Inflammatory macrophage treated with lipopolysaccharide for 4 hours (primary cell): ENCODE measurements around the gene HMGA1.
A peak's percentile ranks its signal among the peaks of the same experiment; 100 is the strongest.
"Not testable (repeated sequence)": the region's sequence is repeated elsewhere in the genome, so short reads cannot be mapped to it uniquely, and the experiment has no call there.

Experiments used
- DNase-seq: peaks from one replicate; pipeline ENCODE4 v3.0.0-alpha.2; 2020

Gene HMGA1

DNA sequence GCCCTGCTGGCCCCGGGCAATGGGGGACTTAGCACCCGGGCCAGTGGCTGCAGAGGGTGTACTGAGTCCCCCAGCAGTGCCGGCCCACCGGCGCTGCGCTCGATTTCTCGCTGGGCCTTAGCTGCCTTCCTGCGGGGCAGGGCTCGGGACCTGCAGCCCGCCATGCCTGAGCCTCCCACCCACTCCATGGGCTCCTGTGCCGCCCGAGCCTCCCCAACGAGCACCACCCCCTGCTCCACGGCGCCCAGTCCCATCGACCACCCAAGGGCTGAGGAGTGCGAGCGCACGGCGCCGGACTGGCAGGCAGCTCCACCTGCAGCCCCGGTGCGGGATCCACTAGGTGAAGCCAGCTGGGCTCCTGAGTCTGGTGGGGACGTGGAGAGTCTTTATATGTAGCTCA, 32.5 kb downstream of the HMGA1 start:
- DNase-seq = not testable (repeated sequence)

DNA sequence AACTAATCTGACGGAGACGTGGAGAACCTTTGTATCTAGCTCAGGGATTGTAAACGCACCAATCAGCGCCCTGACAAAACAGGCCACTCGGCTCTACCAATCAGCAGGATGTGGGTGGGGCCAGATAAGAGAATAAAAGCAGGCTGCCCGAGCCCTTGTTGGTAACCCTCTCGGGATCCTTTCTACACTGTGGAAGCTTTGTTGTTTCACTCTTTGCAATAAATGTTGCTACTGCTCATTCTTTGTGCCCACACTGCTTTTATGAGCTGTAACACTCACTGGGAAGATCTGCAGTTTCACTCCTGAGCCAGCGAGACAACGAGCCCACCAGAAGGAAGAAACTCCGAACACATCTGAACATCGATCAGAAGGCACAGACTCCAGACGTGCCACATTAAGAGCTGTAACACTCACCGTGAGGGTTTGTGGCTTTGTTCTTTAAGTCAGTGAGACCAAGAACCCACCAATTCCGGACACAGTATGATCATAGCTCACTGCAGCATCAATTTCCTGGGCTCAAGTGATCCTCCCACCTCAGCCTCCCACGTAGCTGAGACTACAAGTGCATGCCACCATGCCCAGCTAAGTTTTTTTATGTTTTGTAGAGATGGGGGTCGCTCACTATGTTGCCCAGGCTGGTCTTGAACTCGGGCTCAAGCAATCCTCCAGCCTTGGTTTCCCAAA, 33.1 kb downstream of the HMGA1 start:
- DNase-seq = not testable (repeated sequence)

DNA sequence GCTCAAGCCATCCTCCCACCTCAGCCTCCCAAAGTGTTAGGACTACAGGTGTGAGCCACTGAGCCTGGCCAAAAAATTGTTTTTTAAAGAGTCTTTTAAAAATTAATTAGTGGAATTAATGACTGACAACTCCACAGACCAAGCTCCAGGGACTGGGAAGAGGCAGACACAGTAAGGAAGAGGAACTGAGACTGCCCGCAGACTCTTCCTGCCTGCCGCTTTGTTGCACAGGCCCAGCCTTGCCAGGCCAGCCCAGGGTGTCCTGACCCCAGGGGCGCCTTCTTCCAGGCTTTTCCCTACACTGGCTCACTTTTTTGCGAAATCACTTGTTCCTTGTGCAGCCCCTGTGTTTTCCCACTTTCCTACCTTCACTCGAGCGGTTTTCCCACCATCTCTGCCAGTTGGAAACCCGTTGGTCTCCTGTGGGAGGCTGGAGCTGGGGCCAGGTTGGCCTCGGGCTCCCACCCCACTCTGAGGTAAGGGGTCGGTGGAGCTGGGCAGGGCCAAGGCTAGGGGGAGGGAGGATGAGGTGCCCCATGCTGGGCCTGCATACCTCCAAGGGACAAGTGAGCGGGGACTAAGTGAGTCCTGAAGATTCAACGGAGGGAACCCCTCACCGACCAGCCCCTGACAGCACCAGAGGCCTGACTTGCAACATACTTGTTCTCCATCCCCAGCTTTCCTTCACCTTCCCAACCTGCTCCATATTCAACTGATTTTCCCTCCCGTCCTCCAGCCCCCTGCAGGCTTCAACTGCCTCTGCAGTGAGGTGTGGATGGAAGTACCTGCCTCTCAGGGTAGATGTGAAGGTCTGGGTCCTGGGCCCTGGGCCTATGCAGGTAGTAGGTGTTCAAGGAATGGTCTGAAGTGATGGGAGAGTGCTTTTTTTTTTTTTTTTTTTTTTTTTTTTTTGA, 35.6 kb downstream of the HMGA1 start:
- peak; percentile 69 for DNase-seq

DNA sequence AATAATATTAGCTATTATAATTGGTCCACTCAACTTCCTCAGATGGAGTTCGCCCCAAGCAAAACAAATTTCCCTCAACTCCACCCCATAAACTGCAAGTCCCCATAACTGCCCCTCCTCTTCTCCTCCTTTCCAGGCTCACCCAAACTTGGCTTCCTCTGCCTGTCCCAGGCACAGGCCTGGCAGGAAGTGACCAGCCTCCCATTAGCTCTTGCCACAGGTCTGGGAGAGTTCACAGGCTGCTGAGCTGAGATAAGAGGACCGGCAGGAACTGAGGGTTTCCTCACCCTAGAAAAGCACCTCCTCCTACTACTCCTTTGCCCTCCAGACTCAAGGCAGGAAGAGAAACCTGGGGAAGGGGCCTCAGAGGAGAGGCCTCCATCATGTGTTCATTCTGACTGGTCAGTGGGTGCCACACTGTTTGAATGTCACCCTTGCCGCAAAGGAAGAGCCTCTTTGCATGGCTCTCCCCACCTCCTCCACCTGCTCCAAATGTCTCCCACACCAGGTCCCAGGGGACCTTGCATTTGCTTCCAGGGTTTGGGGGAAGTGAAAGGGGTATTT, 36.7 kb downstream of the HMGA1 start:
- peak; percentile 72 for DNase-seq

DNA sequence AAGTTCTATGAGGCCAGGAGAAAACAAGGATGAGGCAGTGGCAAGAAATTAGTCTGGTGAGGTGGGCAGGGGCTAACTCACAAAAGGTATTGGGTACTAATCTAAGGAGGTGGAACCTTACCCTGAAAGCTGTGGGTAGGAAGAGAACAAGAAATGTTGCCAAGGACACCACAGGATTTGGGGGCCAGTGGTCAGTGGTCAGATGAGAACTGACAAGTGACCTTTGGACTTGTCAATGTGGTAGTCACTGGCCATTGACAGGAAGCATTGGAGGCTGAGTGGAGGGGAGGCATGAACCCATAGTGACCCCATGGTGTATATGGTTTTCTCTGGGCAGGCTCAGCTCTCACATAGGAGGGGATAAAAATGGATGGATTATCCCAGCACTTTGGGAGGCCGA, 37.5 kb downstream of the HMGA1 start:
- DNase-seq = no peak

DNA sequence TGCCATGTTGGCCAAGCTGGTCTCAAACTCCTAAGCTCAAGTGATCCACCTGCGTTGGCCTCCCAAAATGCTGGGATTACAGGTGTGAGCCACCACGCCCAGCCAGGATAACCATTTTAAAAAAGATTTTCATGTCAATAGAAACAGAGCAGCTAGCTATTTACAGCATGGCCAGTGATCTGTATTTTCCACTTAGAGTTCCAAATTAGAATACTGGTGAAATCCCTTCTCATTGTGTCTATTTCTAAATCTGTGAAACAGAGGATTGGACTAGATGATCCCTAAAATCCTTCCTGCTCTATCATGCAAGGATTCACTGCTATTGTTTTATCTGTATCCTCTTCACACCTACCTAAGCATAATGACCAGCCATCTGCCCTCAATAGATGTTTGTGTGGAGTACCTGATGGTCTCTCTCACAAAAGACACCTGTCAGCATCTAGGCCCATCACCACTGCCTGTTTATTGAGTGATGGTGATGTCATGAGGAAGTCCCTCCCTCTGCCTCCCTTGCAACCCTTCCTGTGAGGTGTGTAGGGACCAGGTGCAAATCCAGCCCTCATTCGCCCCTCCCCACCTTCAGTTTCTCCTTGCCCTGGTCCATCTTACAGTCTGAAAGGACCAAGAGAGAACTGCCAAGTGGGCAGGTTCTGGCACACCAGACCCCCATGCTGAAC, 38.6 kb downstream of the HMGA1 start:
- no peak for DNase-seq

DNA sequence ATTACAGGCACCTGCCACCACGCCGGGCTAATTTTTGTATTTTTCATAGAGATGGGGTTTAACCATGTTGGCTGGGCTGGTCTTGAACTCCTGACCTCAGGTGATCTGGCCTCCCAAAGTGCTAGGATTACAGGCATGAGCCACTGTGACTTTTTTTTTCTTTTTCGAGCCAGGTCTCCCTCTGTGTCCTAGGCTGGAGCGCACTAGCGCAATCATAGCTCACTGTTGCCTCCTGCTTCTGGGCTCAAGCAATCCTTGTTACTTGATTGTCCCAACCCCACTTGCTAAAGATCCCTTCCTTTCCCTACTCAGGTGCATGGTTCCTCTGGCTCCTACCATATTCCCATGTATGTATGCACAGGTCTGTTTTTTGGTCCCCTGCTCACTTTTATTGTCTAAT, 39.5 kb downstream of the HMGA1 start:
- no peak for DNase-seq

DNA sequence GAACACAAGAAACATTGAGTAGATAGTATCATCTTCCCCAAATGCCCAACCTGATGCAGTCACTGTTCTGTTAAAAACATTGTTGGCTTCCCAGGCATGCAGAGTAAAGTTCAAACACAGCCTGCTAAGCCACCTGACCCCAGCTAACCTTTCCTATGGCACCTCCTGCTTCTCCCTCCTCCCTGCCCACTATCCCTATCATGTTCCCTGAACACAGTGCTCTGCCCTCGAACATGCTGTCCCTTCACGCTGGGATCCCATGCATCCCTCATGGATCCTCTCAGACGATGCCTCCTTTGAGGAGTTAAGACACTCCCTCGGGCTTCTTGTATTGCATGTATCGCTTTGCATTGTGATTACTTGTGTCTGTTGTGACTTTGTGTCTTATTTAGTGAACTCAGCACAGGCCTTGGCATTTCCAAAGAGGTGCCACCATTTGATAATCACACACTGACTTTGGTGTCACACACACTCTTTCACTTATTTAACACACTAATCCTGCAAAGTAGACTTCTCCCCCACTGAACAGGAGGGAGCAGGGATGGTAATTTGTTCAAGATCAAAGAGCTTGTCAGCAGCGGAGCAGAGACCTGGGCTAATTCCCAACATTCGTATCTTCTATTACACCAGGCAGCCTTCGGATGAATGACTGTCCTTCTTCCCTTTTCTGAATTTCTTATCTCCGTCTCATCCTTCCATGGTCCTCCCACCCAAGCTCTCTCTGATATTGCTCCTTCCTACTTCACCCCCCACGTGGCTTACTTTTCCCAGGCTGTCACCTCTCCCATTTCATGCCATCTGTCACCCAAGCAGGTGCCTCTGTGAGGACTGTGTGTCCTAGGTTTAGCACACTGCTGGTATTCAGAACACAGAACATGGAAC, 40.4 kb downstream of the HMGA1 start:
- no peak for DNase-seq

DNA sequence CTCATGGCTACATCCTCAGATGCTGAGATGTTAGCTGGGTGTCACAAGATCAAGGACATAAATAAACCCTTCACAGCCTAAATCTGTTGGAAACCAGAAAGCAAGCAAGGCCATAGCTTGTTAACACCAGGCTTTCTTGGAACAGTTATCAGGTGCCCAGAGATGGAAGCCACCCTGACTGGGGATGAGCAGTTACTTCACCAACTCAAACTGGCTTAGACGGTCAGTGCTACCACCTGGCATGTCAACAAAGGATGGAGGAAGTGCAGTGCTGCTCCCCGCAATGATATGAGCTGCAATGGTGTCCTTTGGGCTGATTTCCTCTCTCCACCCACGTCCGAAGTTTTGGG, 41.1 kb downstream of the HMGA1 start:
- DNase-seq = no peak

DNA sequence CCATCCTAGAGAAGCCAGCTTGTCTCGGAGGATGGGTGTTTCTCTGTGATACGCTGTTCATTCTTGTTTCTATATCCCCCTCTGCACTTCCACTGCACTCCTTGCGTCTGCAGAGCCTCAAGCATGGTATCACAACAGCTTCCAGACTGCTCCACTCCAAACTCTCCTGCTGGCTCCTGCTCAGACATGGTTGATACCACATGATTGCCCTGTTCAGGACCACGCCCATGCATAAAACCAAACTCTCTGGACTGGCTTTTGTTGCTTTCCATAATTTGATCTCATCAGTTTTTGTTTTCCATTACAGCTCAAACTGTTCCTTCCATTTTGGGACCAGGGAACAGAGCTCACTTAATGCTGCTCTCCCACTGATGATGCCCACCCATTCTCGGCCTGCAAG, 42.2 kb downstream of the HMGA1 start:
- DNase-seq = no peak

DNA sequence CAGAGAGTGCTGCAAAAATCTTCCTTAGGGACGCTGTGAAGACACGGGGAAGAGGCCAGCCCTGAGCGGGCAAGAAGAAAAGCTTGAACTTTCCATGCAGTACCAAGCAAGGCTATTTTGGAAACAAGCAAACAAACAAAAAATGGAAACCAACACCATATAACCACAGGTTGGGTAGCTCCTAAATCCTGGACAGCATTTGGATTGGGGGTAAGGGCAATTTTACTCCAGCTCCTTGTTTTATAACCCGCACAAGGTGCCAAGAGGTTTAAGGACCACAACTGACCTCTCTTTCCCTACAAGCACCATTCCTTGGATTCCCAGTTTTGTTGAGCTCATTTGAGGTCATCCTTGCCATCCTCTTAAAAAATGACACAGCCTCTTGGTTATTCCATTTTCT, 43.5 kb downstream of the HMGA1 start:
- no peak for DNase-seq

DNA sequence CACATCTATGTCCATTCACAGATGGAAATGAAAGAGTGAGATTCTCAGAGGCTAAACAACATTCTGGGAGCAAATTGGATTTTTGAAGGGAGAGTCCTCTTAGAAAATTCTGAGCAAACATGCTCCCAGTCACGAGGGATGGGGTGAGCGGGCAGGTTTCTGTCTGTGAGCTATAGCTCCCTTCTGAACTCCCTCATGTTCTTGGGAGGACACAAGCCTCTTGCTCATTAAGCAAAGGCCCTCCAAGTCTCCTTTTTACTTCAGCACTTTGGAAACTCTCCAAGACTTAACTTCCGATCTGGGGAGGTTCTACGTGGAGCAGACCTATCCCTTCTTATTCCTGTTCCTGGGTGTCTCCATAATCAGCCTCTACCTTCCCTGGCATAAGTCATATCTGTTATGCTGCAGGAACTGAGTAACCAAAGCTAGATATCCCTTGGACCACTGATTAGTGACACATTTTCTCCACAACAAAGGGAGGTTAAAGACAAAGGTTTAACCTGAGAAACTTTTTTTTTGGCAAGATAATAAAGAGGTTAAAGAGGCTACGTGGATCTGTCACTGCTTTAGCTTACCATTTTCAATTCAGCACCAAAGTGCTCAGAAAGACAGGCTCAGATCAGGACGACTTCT, 45.1 kb downstream of the HMGA1 start:
- no peak for DNase-seq

DNA sequence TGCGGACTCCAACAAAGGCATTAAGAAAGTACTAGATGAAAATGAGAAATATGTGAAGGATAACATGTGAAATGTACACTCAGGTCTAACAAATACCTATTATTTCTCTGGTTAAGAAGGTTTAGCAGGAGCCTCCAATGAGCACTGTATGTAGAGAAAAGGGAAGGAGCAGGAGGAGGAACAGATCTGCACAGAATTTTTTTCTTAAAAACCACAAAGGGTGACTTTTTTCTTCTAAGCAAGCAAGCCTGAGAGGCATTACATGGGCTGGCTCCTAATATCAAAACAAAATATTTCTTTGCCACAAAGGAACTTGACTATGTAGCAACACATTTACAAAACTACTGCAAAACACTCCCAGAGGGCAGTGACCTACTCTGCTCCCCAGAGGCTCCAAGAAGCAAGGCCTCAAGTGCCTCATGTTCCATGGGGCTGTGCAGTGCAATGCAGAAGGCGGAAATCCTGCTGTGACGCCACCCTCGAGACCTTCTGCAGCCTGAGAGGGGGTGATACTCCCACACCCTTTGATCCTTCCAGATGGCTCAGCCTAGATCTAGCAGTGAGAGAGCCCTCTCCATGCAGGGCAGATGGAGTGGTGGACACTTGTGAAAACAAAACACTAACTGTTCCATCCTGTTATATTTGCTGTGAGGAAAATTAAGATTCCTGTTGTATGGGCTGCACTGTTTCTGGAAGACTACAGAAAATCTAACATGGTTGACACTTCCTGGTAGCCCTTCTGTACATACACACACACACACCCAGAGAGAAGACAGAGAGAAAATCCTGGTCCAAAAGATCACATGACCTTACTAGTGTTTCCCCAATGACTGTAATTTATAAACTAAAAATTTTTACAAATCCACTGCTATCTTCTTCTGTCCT, 48.1 kb downstream of the HMGA1 start:
- DNase-seq = peak; percentile 87

DNA sequence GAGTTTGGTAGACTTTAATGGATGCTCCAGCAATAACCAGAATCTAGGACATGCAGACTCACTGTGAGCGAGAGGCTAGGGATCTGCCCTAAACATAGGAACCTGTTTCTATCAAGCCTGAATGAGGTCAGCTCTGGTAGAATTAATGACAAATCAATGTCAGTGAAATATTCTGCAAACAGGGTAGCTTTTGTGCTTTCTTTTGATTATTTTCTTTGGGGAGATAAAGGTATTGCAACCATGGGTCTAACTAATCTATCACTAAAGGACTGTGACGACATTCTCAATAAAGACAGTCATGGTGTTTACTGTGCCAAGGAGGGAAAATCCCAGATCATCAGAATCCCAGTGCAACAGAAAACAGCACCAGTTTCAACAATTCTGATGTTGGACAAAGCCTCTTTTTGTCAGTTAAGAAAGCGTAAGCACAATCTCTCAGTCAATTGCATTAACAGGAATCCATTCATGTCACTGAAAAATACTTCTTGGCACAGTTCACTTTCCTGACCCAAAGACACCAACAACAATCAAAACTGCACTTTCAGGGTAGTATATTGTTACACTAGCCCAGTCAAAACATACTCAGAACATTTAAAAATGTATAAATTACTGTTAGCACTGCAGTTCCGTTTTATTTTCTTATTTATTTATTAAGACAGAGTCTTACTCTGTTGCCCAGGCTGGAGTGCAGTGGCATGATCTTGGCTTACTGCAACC, 48.9 kb downstream of the HMGA1 start:
- peak; percentile 56 for DNase-seq

DNA sequence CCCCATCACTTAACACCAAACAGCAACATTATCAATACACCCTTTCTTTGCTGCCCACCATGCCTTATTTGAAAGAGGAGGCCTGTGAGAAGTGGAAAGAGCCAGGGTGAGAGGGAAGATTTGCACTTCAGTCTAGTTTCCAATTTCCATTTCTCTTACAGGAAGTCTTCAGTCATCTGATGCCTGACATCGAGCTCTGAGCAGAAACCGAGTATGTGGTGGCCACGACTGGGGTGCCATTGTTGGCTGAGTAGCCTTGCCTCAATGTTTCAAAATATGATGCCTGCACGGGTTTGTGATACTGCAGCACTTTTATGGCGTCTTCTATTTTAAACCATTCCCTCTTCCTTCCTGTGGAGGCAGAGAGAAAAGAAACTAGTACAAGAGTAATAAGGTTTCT, 51.9 kb downstream of the HMGA1 start:
- DNase-seq = peak; percentile 60

DNA sequence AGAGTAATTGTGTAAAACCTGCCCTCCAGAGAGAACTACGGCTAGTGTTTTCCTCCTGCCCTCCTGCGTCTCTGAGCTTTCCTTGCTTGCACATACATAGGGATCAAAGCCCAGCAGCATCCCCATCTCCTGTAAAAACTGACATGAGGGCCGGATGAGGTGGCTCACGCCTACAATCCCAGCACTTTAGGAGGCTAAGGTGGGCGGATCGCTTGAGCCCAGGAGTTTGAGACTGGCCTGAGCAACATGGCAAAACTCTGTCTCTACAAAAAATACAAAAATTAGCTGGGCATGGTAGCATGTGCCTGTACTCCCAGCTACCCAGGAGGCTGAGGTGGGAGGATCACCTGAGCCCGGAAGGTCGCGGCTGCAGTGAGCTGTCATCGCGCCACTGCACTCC, 52.5 kb downstream of the HMGA1 start:
- DNase-seq = no peak

DNA sequence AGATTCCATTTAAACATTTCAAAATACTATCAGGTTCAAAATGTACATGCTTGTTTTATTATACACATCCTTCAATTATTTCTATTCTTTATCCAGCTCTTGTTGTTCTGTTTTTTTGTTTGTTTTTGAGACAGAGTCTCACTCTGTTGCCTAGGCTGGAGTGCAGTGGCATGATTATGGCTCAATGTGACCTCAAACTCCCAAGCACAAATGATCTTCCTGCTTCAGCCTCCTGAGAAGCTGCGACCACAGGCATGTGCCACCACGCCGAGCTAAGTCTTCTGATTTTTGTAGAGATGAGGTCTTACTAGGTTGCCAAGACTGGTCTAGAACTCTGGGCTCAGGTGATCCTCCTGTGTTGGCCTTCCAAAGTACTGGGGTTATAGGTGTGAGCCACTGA, 56.3 kb downstream of the HMGA1 start:
- no peak for DNase-seq

DNA sequence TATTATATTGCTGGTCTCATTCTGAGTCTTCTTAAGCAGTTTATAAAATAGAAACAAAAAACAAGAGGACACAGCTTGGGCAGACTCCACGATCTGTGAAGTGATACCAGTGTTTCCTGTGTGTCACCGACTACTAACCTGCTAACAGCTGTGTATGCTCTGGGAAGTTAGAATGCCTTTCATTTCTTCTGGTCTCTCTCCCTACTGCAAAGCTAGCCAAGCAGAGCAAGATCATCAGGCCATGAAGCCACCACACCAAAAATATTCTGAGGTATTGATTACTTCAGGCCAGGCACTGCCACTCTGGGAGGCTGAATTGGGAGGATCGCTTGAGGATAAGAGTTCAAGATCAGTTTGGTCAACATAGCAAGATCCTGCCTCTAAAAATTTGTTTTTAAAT, 59.0 kb downstream of the HMGA1 start:
- no peak for DNase-seq
